OCI-LY3 (cell line): ENCODE measurements around the gene JMJD7.

Experiments
- H2AFZ ChIP-seq: fragments of 200-600, 300-600 bp; shearing (Covaris generic); 2 replicates; pipeline ENCODE4 v1.6.0; 2014; ENCODE audit warnings: antibody characterized with exemption, low read depth, low read length
- H3K27ac ChIP-seq: fragments of 200-600, 300-600 bp; sonication (generic); 2 replicates; pipeline ENCODE4 v1.5.1; 2014; ENCODE audit warnings: mild to moderate bottlenecking, low read length, moderate library complexity, mixed read lengths
- H3K27me3 ChIP-seq: fragments of 200-600, 300-600 bp; sonication (generic); 2 replicates; pipeline ENCODE4 v1.6.1; 2014; ENCODE audit warnings: low read depth, low read length, mixed read lengths
- H3K36me3 ChIP-seq: fragments of 200-600, 300-600 bp; sonication (generic); replicated peaks from 2 replicates; pipeline ENCODE3; 2014; ENCODE audit warnings: low read depth, low read length, mixed read lengths
- H3K4me1 ChIP-seq: fragments of 300-600, 200-600 bp; sonication (generic); 2 replicates; pipeline ENCODE4 v1.6.1; 2014; ENCODE audit warnings: low read length, mixed read lengths
- H3K4me2 ChIP-seq: fragments of 200-600, 300-600 bp; sonication (generic); 2 replicates; pipeline ENCODE4 v1.6.1; 2014; ENCODE audit warnings: low read length, mixed read lengths
- H3K4me3 ChIP-seq: fragments of 300-600, 200-600 bp; sonication (generic); 2 replicates; pipeline ENCODE4 v1.5.1; 2014; ENCODE audit warnings: antibody characterized with exemption, mild to moderate bottlenecking, low read length, moderate library complexity
- H3K79me2 ChIP-seq: fragments of 300-600, 200-600 bp; shearing (Covaris generic); 2 replicates; pipeline ENCODE4 v1.6.1; 2014; ENCODE audit warnings: mild to moderate bottlenecking, low read length, mixed read lengths
- H3K9ac ChIP-seq: fragments of 300-600, 200-600 bp; shearing (Covaris generic); 2 replicates; pipeline ENCODE4 v1.6.0; 2014; ENCODE audit warnings: mild to moderate bottlenecking, low read length, moderate library complexity
- H3K9me3 ChIP-seq: fragments of 200-600, 300-600 bp; shearing (Covaris generic); 2 replicates; pipeline ENCODE4 v1.6.1; 2014; ENCODE audit warnings: low read length, mixed read lengths; ENCODE audit not compliant: insufficient read depth
- H4K20me1 ChIP-seq: fragments of 200-600, 300-600 bp; sonication (generic); 2 replicates; pipeline ENCODE4 v1.6.1; 2016; ENCODE audit warnings: low read length, mixed read lengths; ENCODE audit not compliant: insufficient read depth
- CTCF ChIP-seq: fragments of 200-600, 300-600 bp; sonication (generic); IDR thresholded peaks from 2 replicates; pipeline ENCODE4 v1.5.1; 2014; ENCODE audit warnings: antibody characterized with exemption, low read length, low read depth
- EZH2phosphoT487 ChIP-seq: fragments of 200-600 bp; shearing (Covaris generic); IDR thresholded peaks from 2 replicates; pipeline ENCODE4 v1.6.1; 2018; ENCODE audit warnings: antibody characterized with exemption, mixed run types, low read depth

The JMJD7 gene

GRCh38 chr15:41836713-41837454 lies 9.0 kb downstream of the JMJD7 start:
- Histone ChIP-seq H3K27ac (no peak overlapping the region), H3K4me3 (no peak overlapping the region), H3K4me2 (no peak overlapping the region), H3K9ac (no peak overlapping the region), H3K4me1 (no peaks in the 10 kb centered on the region), H3K79me2 (no peaks in the 10 kb centered on the region), H3K9me3 (no peaks in the 10 kb centered on the region), H2AFZ (no peak overlapping the region), H3K36me3 (no peaks in the 10 kb centered on the region), H3K27me3 (no peaks in the 10 kb centered on the region), H4K20me1 (no peaks in the 10 kb centered on the region)
- no peak for TF ChIP-seq CTCF
- TF ChIP-seq EZH2phosphoT487, result no peak

GRCh38 chr15:41838400-41838897 lies 10.6 kb downstream of the JMJD7 start, which contains the start of gene PLA2G4B:
Gene PLA2G4B, plus strand, starts transcription at chr15:41838847. Its CDS starts 67 bp downstream, at chr15:41838914.
- Histone ChIP-seq H3K4me3 (no peak within 1 kb of the TSS), H3K27ac (no peak within 1 kb of the TSS), H3K36me3 (no peaks in the 10 kb centered on the region), H3K4me1 (no peaks in the 10 kb centered on the region), H3K4me2 (no peak within 1 kb of the TSS), H4K20me1 (no peaks in the 10 kb centered on the region), H3K79me2 (no peaks in the 10 kb centered on the region), H3K9me3 (no peaks in the 10 kb centered on the region), H3K9ac (no peak within 1 kb of the TSS), H2AFZ (no peak within 1 kb of the TSS), H3K27me3 (no peaks in the 10 kb centered on the region)
- TF ChIP-seq CTCF, result no peak
- TF ChIP-seq EZH2phosphoT487, result no peak

- H4K20me1 ChIP-seq, result no peaks in the 10 kb centered on the region
- H3K9ac ChIP-seq, result no peak overlapping the region
- no peaks in the 10 kb centered on the region for H3K4me1 ChIP-seq
- TF ChIP-seq CTCF, result no peak
- TF ChIP-seq EZH2phosphoT487, result no peak
- no peaks in the 10 kb centered on the region for H3K27me3 ChIP-seq
- H3K79me2 ChIP-seq, result no peaks in the 10 kb centered on the region
- no peak overlapping the region for H3K4me3 ChIP-seq
- H3K36me3 ChIP-seq, result no peaks in the 10 kb centered on the region
- H3K9me3 ChIP-seq, result no peaks in the 10 kb centered on the region
- no peak overlapping the region for H3K27ac ChIP-seq
- no peak overlapping the region for H3K4me2 ChIP-seq
- H2AFZ ChIP-seq, result no peak overlapping the region
Measured at GRCh38 chr15:41839781-41840491, 12.0 kb downstream of the JMJD7 start.

GRCh38 chr15:41840673-41841072 lies 12.8 kb downstream of the JMJD7 start:
- H3K4me1 ChIP-seq, result no peaks in the 10 kb centered on the region
- H2AFZ ChIP-seq, result no peak overlapping the region
- H3K9me3 ChIP-seq, result no peaks in the 10 kb centered on the region
- no peak overlapping the region for H3K9ac ChIP-seq
- TF ChIP-seq CTCF, result no peak
- no peak for TF ChIP-seq EZH2phosphoT487
- no peaks in the 10 kb centered on the region for H3K36me3 ChIP-seq
- H3K4me3 ChIP-seq, result no peak overlapping the region
- no peaks in the 10 kb centered on the region for H4K20me1 ChIP-seq
- H3K4me2 ChIP-seq, result no peak overlapping the region
- no peaks in the 10 kb centered on the region for H3K27me3 ChIP-seq
- no peaks in the 10 kb centered on the region for H3K79me2 ChIP-seq
- no peak overlapping the region for H3K27ac ChIP-seq
